ENCODE measurements around the gene PRRX2. TPM values are rescaled to one million over a fixed set of nuclear protein-coding genes. Genes with fewer than 3 reads are reported as not detected.
A peak's percentile ranks its signal among the peaks of the same experiment; 100 is the strongest.

PRRX2 gene
- total and polyA plus RNA-seq, 9 of the 15 experiments (the other 6 are each of a cell fraction or from before 2014, with no cell fraction given): 0.21 TPM; not detected in 8

- Histone ChIP-seq H3K9me1 (ENCODE audit: control insufficient read depth, insufficient read depth, low read length) (peaks cover 4% of the 10 kb centered on the region), H3K4me1 (replicated peaks in 1 of 2; ENCODE audit: control insufficient read depth in 2 of 2, insufficient read depth in 2 of 2, low read length in 2 of 2) (peaks cover 24 to 25% of the 10 kb centered on the region in 2 experiments), H3K4me2 (ENCODE audit: insufficient read depth, low read length) (no peak overlapping the region), H3K27ac (ENCODE audit: extremely low read depth, low read depth, low read length) (no peak overlapping the region), H3K27me3 (ENCODE audit: control insufficient read depth in 2 of 2, insufficient read depth in 2 of 2, low read length in 2 of 2) (no peaks in the 10 kb centered on the region), H3K4me3 (no peak overlapping the region), H4K20me1 (replicated peaks; ENCODE audit: control insufficient read depth, insufficient read depth, low read length) (0 out of 2 replicates have a peak, but pooled peaks cover 5% of the 10 kb centered on the region), H3K79me2 (ENCODE audit: control insufficient read depth, insufficient read depth, low read length) (no peaks in the 10 kb centered on the region), H3K36me3 (ENCODE audit: control insufficient read depth, insufficient read depth, low read length) (no peaks in the 10 kb centered on the region), H2AFZ (ENCODE audit: low read depth, low read length) (no peak overlapping the region), H3K9me3 (replicated peaks; ENCODE audit: control insufficient read depth, insufficient read depth, low read depth, low read length) (no peaks in the 10 kb centered on the region), H3K9ac (ENCODE audit: insufficient read depth in 1 of 2, low read depth in 2 of 2, low read length in 2 of 2) (no peak overlapping the region)
- WGBS (ENCODE audit: insufficient coverage, low coverage, missing lambda C conversion rate): 29% methylated on average over 4 of the region's 4 CpGs
- ChIA-PET POLR2A (interaction anchor here (0.6 to 4.6 kb wide), 8 partner anchors 9 to 178 kb away, joined by 3 to 29 read pairs (median 4); partner anchors contain the start of gene PTGES), CTCF (ENCODE audit: low intra/inter-chr PET ratio) (no interaction called here)
- no peak for TF ChIP-seq FOXM1 (IDR thresholded peaks at IDR 0.05; ENCODE audit: low read depth)
- no peak for TF ChIP-seq FOXM1 (CRISPR knock-in tag; IDR thresholded peaks at IDR 0.05; ENCODE audit: low read depth)
- TF ChIP-seq ZBTB2 (IDR thresholded peaks at IDR 0.05): peak; percentile 59; the same call in 1 of the 2 replicates
- TF ChIP-seq DACH1 (IDR thresholded peaks at IDR 0.05; ENCODE audit: partially characterized antibody): peak; percentile 98
- no peak for TF ChIP-seq HMG20A (CRISPR knock-in tag; conservative IDR thresholded peaks at IDR 0.05)
- TF ChIP-seq GATA2 (CRISPR knock-in tag; IDR thresholded peaks at IDR 0.05): peak; percentile 47; the same call in 1 of the 2 replicates
- FAIRE-seq (no peak), DNase-seq (ENCODE audit: extremely low read depth in 1 of 4, low spot score in 3 of 4) (no peak), ATAC-seq (no peak)
- BruUV-seq (replicated peaks): no TSS peak
- intact Hi-C loops (cut with micrococcal nuclease) (no loop called here), in situ Hi-C loops (cut with MboI) (no loop called here)
These were observed 100.4 kb downstream of the PRRX2 start for GRCh38 chr9:129765764-129766317.

Data from K562 (cell line).